Astrocyte of the cerebellum (primary cell): ENCODE data around the gene SARS2.

Experiments used
- DNase-seq: peaks from one replicate; pipeline ENCODE4 v3.0.0-alpha.2; 2011; ENCODE audit warnings: low read depth
- H3K4me3 ChIP-seq: 2 replicates; pipeline ENCODE4 v1.5.1; 2011; ENCODE audit warnings: mild to moderate bottlenecking, low read depth, low read length, moderate library complexity
- CTCF ChIP-seq: IDR thresholded peaks from 2 replicates; pipeline ENCODE4 v1.5.1; 2012; ENCODE audit warnings: low read length, low read depth, moderate library complexity, mild to moderate bottlenecking; ENCODE audit errors: missing control alignments
- in situ Hi-C: cut with HindIII; loops from 2 replicates; pipeline ENCODE4 v1.10.0; 2017; ENCODE audit warnings: low sequenced_read_pairs

SARS2 gene

GRCh38 chr19:38883286-38883685 is 47.3 kb downstream of the SARS2 start:
- TF ChIP-seq CTCF, result no peak

GRCh38 chr19:38880882-38881609 is 49.5 kb downstream of the SARS2 start:
- TF ChIP-seq CTCF, result no peak
- no peak for DNase-seq
- in situ Hi-C loops, result no loop called here
- no peak overlapping the region for H3K4me3 ChIP-seq

More at GRCh38 chr19:38883286-38883685, 47.3 kb downstream of the SARS2 start:
- no peak overlapping the region for H3K4me3 ChIP-seq
- no peak for DNase-seq
- in situ Hi-C loops, result no loop called here

- no peak for TF ChIP-seq CTCF
- in situ Hi-C loops, result no loop called here
- DNase-seq, result no peak
- H3K4me3 ChIP-seq, result no peak overlapping the region
Observed at GRCh38 chr19:38880076-38880881, 50.3 kb downstream of the SARS2 start.

- DNase-seq, result no peak
- in situ Hi-C loops, result no loop called here
- TF ChIP-seq CTCF, result no peak
- no peak overlapping the region for H3K4me3 ChIP-seq
Observed at GRCh38 chr19:38879400-38879751, 51.2 kb downstream of the SARS2 start.

GRCh38 chr19:38878575-38879399 is 51.8 kb downstream of the SARS2 start:
- DNase-seq, result no peak
- H3K4me3 ChIP-seq, result no peak overlapping the region
- TF ChIP-seq CTCF, result peak; percentile 8
- in situ Hi-C loops, result no loop called here
